Measurements from ENCODE around the gene PRLH.
"Not testable (repeated sequence)": the region's sequence is repeated elsewhere in the genome, so short reads cannot be mapped to it uniquely, and the experiment has no call there.

PRLH gene

GRCh38 chr2:237595829-237596519 is 29.6 kb downstream of the PRLH start:
- DNase-seq (ENCODE audit: low spot score); H3K79me1 ChIP-seq (ENCODE audit: low read depth, low read length); H3K4me3 ChIP-seq (ENCODE audit: low read length in 2 of 2); H2AFZ ChIP-seq (ENCODE audit: low read length); H3K4me2 ChIP-seq (ENCODE audit: insufficient read depth, low read length, poor library complexity, severe bottlenecking); H3K27ac ChIP-seq (replicated peaks; ENCODE audit: low read length); H2BK120ac ChIP-seq (ENCODE audit: low read depth, low read length); H2BK5ac ChIP-seq (ENCODE audit: low read length); H3K23ac ChIP-seq (ENCODE audit: low read depth, low read length, poor library complexity); H2AK5ac ChIP-seq (ENCODE audit: low read depth, low read length); H4K8ac ChIP-seq (ENCODE audit: low read depth, low read length); H3K4ac ChIP-seq (ENCODE audit: low read length); H3K36me3 ChIP-seq (replicated peaks in 1 of 2; ENCODE audit: control insufficient read depth in 2 of 2, insufficient read depth in 2 of 2, low read length in 2 of 2); H2BK12ac ChIP-seq (ENCODE audit: low read length); H3K9me3 ChIP-seq (replicated peaks in 1 of 2; ENCODE audit: control insufficient read depth in 2 of 2, insufficient read depth in 1 of 2, low read depth in 1 of 2, low read length in 2 of 2); H4K91ac ChIP-seq (ENCODE audit: low read depth, low read length, poor library complexity); H3K9ac ChIP-seq (ENCODE audit: low read depth, low read length, poor library complexity); H3K14ac ChIP-seq (ENCODE audit: low read length): not testable (repeated sequence)
- Histone ChIP-seq H3K18ac (ENCODE audit: low read length) (peak overlapping the region; percentile 42), H3K27me3 (ENCODE audit: control insufficient read depth in 3 of 3, insufficient read depth in 3 of 3, low read depth in 1 of 3, low read length in 3 of 3) (peaks cover 0 to 12% (median 11%) of the 10 kb centered on the region in 3 experiments), H2BK15ac (ENCODE audit: low read length) (peak overlapping the region; percentile 50), H3K4me1 (ENCODE audit: control insufficient read depth in 2 of 2, insufficient read depth in 1 of 2, low read depth in 1 of 2, low read length in 2 of 2) (peaks cover 2 to 20% of the 10 kb centered on the region in 2 donors)
- WGBS, 2 donors (ENCODE audit: extremely low coverage in 2 of 2, insufficient read length in 2 of 2, insufficient replicate concordance in 1 of 2): no CpG with 5 or more reads among the region's 5 CpGs

GRCh38 chr2:237596520-237597195 is 30.3 kb downstream of the PRLH start:
- H3K18ac ChIP-seq (ENCODE audit: low read length): peak overlapping the region; percentile 42
- no peak overlapping the region for H3K9ac ChIP-seq (ENCODE audit: low read depth, low read length, poor library complexity)
- H3K4me3 ChIP-seq (ENCODE audit: low read length in 2 of 2): no peak overlapping the region
- H3K27me3 ChIP-seq (ENCODE audit: control insufficient read depth in 3 of 3, insufficient read depth in 3 of 3, low read depth in 1 of 3, low read length in 3 of 3): peaks cover 0 to 12% (median 11%) of the 10 kb centered on the region in 3 experiments
- peak overlapping the region; percentile 50 for H2BK15ac ChIP-seq (ENCODE audit: low read length)
- no peak overlapping the region for H3K4me2 ChIP-seq (ENCODE audit: insufficient read depth, low read length, poor library complexity, severe bottlenecking)
- no peak overlapping the region for H4K91ac ChIP-seq (ENCODE audit: low read depth, low read length, poor library complexity)
- H2BK5ac ChIP-seq (ENCODE audit: low read length): no peak overlapping the region
- H3K36me3 ChIP-seq (replicated peaks in 1 of 2; ENCODE audit: control insufficient read depth in 2 of 2, insufficient read depth in 2 of 2, low read length in 2 of 2): no peaks in the 10 kb centered on the region
- H3K9me3 ChIP-seq (replicated peaks in 1 of 2; ENCODE audit: control insufficient read depth in 2 of 2, insufficient read depth in 1 of 2, low read depth in 1 of 2, low read length in 2 of 2): no peaks in the 10 kb centered on the region
- no peak overlapping the region for H3K4ac ChIP-seq (ENCODE audit: low read length)
- no CpG with 5 or more reads among the region's 13 CpGs for WGBS, 2 donors (ENCODE audit: extremely low coverage in 2 of 2, insufficient read length in 2 of 2, insufficient replicate concordance in 1 of 2)
- no peak overlapping the region for H2AK5ac ChIP-seq (ENCODE audit: low read depth, low read length)
- H3K79me1 ChIP-seq (ENCODE audit: low read depth, low read length): no peaks in the 10 kb centered on the region
- no peak overlapping the region for H4K8ac ChIP-seq (ENCODE audit: low read depth, low read length)
- no peak overlapping the region for H2AFZ ChIP-seq (ENCODE audit: low read length)
- DNase-seq (ENCODE audit: low spot score): no peak
- no peak overlapping the region for H3K27ac ChIP-seq (replicated peaks; ENCODE audit: low read length)
- no peak overlapping the region for H2BK120ac ChIP-seq (ENCODE audit: low read depth, low read length)
- peak overlapping the region; percentile 67 for H2BK12ac ChIP-seq (ENCODE audit: low read length)
- H3K23ac ChIP-seq (ENCODE audit: low read depth, low read length, poor library complexity): no peak overlapping the region
- H3K14ac ChIP-seq (ENCODE audit: low read length): no peak overlapping the region
- peaks cover 2 to 22% of the 10 kb centered on the region in 2 donors for H3K4me1 ChIP-seq (ENCODE audit: control insufficient read depth in 2 of 2, insufficient read depth in 1 of 2, low read depth in 1 of 2, low read length in 2 of 2)

GRCh38 chr2:237597196-237598145 is 31.1 kb downstream of the PRLH start:
- H3K4me1 ChIP-seq (ENCODE audit: control insufficient read depth in 2 of 2, insufficient read depth in 1 of 2, low read depth in 1 of 2, low read length in 2 of 2): peaks cover 2 to 28% of the 10 kb centered on the region in 2 donors
- no peak overlapping the region for H3K18ac ChIP-seq (ENCODE audit: low read length)
- H2BK12ac ChIP-seq (ENCODE audit: low read length): no peak overlapping the region
- H3K9ac ChIP-seq (ENCODE audit: low read depth, low read length, poor library complexity): no peak overlapping the region
- H2BK120ac ChIP-seq (ENCODE audit: low read depth, low read length): no peak overlapping the region
- H3K79me1 ChIP-seq (ENCODE audit: low read depth, low read length): no peaks in the 10 kb centered on the region
- no CpG with 5 or more reads among the region's 29 CpGs for WGBS, 2 donors (ENCODE audit: extremely low coverage in 2 of 2, insufficient read length in 2 of 2, insufficient replicate concordance in 1 of 2)
- H2AK5ac ChIP-seq (ENCODE audit: low read depth, low read length): no peak overlapping the region
- H3K4ac ChIP-seq (ENCODE audit: low read length): no peak overlapping the region
- no peak overlapping the region for H3K23ac ChIP-seq (ENCODE audit: low read depth, low read length, poor library complexity)
- no peak overlapping the region for H2BK5ac ChIP-seq (ENCODE audit: low read length)
- no peak overlapping the region for H3K4me2 ChIP-seq (ENCODE audit: insufficient read depth, low read length, poor library complexity, severe bottlenecking)
- no peak for DNase-seq (ENCODE audit: low spot score)
- no peak overlapping the region for H3K27ac ChIP-seq (replicated peaks; ENCODE audit: low read length)
- no peak overlapping the region for H3K14ac ChIP-seq (ENCODE audit: low read length)
- no peak overlapping the region for H4K91ac ChIP-seq (ENCODE audit: low read depth, low read length, poor library complexity)
- no peak overlapping the region for H3K4me3 ChIP-seq (ENCODE audit: low read length in 2 of 2)
- no peak overlapping the region for H2AFZ ChIP-seq (ENCODE audit: low read length)
- peaks cover 0 to 9% (median 9%) of the 10 kb centered on the region in 3 experiments for H3K27me3 ChIP-seq (ENCODE audit: control insufficient read depth in 3 of 3, insufficient read depth in 3 of 3, low read depth in 1 of 3, low read length in 3 of 3)
- no peaks in the 10 kb centered on the region for H3K36me3 ChIP-seq (replicated peaks in 1 of 2; ENCODE audit: control insufficient read depth in 2 of 2, insufficient read depth in 2 of 2, low read length in 2 of 2)
- H2BK15ac ChIP-seq (ENCODE audit: low read length): no peak overlapping the region
- no peak overlapping the region for H4K8ac ChIP-seq (ENCODE audit: low read depth, low read length)
- no peaks in the 10 kb centered on the region for H3K9me3 ChIP-seq (replicated peaks in 1 of 2; ENCODE audit: control insufficient read depth in 2 of 2, insufficient read depth in 1 of 2, low read depth in 1 of 2, low read length in 2 of 2)
